ENCODE results near the gene GPLD1.

The GPLD1 gene

DNA sequence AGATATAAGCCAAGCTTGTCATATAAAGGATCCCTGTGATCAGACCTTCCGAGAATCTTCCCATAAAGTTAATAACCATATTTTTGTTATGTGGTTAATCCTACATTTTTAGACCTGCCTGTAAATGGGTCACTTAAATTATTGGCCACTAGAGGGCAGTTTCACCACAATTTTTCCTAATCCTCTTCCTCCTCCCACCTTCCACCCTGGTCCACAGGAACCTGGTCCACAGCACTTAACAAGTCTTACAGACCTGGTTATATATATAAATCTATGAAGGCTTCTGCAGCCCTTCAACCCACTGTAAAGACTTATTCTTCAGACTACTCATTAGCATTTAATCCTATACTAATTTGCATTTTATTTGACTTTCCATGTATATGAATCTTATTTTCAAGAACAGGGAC, 58.3 kb downstream of the GPLD1 start:
- TF ChIP-seq, protein P1, sequence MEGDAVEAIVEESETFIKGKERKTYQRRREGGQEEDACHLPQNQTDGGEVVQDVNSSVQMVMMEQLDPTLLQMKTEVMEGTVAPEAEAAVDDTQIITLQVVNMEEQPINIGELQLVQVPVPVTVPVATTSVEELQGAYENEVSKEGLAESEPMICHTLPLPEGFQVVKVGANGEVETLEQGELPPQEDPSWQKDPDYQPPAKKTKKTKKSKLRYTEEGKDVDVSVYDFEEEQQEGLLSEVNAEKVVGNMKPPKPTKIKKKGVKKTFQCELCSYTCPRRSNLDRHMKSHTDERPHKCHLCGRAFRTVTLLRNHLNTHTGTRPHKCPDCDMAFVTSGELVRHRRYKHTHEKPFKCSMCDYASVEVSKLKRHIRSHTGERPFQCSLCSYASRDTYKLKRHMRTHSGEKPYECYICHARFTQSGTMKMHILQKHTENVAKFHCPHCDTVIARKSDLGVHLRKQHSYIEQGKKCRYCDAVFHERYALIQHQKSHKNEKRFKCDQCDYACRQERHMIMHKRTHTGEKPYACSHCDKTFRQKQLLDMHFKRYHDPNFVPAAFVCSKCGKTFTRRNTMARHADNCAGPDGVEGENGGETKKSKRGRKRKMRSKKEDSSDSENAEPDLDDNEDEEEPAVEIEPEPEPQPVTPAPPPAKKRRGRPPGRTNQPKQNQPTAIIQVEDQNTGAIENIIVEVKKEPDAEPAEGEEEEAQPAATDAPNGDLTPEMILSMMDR (IDR thresholded peaks at IDR 0.05; ENCODE audit: low read length, missing control alignments): peak; percentile 65
- H3K4me3 ChIP-seq (replicated peaks; ENCODE audit: low read depth, low read length): no peak overlapping the region
- DNase-seq (ENCODE audit: low read depth): peak; percentile 67

GRCh38 chr6:24430086-24430485, 59.3 kb downstream of the GPLD1 start:
- no peak for DNase-seq (ENCODE audit: low read depth)
- TF ChIP-seq, protein P1 (IDR thresholded peaks at IDR 0.05; ENCODE audit: low read length, missing control alignments): no peak
- no peak overlapping the region for H3K4me3 ChIP-seq (replicated peaks; ENCODE audit: low read depth, low read length)

DNA sequence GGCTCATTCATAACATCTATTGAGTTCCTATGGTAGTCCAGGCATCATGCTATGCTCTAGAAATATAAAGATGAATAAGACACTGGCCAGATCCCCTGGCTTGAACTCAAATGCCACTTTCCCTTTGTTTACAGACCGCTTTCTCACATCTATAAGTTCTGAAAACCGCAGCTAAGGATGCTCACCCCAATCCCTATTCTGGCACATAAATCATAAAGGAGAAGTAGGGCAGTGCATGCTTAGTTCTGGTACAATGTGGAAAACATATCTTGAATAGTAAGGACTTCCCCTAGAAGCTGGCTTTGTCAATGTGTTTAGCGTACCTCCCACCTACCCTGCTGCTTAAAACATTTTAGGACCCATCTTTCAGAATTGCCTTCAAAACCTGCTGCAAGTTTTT, 60.2 kb downstream of the GPLD1 start:
- no peak for DNase-seq (ENCODE audit: low read depth)
- H3K4me3 ChIP-seq (replicated peaks; ENCODE audit: low read depth, low read length): no peak overlapping the region
- TF ChIP-seq, protein P1 (IDR thresholded peaks at IDR 0.05; ENCODE audit: low read length, missing control alignments): no peak

GRCh38 chr6:24428615-24429014, 60.8 kb downstream of the GPLD1 start:
- no peak overlapping the region for H3K4me3 ChIP-seq (replicated peaks; ENCODE audit: low read depth, low read length)
- TF ChIP-seq, protein P1 (IDR thresholded peaks at IDR 0.05; ENCODE audit: low read length, missing control alignments): no peak
- DNase-seq (ENCODE audit: low read depth): peak; percentile 8

GRCh38 chr6:24426729-24427446, 62.5 kb downstream of the GPLD1 start:
- TF ChIP-seq, protein P1 (IDR thresholded peaks at IDR 0.05; ENCODE audit: low read length, missing control alignments): no peak

GRCh38 chr6:24425091-24425490, 64.3 kb downstream of the GPLD1 start:
- DNase-seq (ENCODE audit: low read depth): no peak
- TF ChIP-seq, protein P1 (IDR thresholded peaks at IDR 0.05; ENCODE audit: low read length, missing control alignments): no peak
- no peak overlapping the region for H3K4me3 ChIP-seq (replicated peaks; ENCODE audit: low read depth, low read length)

More at GRCh38 chr6:24426729-24427446, 62.5 kb downstream of the GPLD1 start:
- H3K4me3 ChIP-seq (replicated peaks; ENCODE audit: low read depth, low read length): no peak overlapping the region
- no peak for DNase-seq (ENCODE audit: low read depth)

DNA sequence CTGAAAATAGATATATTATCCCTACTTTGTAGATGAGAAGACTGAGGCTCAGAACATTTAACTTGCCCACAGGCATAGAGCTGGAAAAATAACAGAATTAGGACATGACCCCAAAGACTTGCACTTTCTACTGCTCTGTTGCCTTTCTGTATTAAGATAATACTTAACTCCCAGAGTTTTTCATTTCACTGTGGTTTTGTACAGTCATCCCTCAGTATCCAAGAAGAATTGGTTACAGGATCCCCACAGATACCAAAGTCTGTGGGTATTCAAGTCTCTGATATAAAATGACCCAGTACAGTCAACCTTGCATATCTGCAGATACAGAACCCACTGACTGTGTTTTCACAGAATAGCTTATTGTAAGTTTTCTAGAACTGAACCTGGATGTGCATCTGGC, 69.9 kb downstream of the GPLD1 start:
- no peak for DNase-seq (ENCODE audit: low read depth)
- H3K4me3 ChIP-seq (replicated peaks; ENCODE audit: low read depth, low read length): no peak overlapping the region
- TF ChIP-seq, protein P1 (IDR thresholded peaks at IDR 0.05; ENCODE audit: low read length, missing control alignments): no peak

Data from fibroblast of pulmonary artery (primary cell).